H9 (cell line): ENCODE results near the gene PHACTR1. TPM values are rescaled to one million over a fixed set of nuclear protein-coding genes. Genes with fewer than 3 reads are reported as not detected.

ENCODE experiments used
- DNase-seq: peaks from one replicate; pipeline ENCODE4 v3.0.0-alpha.2; 2017
- H2AFZ ChIP-seq: one replicate; pipeline ENCODE4 v1.6.1; 2013; ENCODE audit warnings: mild to moderate bottlenecking, low read length, control low read depth, moderate library complexity
- H2AK5ac ChIP-seq: 2 replicates; pipeline ENCODE4 v1.6.1; 2013; ENCODE audit warnings: low read length, control low read depth, mixed read lengths; ENCODE audit not compliant: insufficient read length
- H2BK120ac ChIP-seq: one replicate; pipeline ENCODE4 v1.6.1; 2013; ENCODE audit warnings: low read depth, mild to moderate bottlenecking, low read length, control low read depth, inconsistent platforms; ENCODE audit not compliant: poor library complexity, severe bottlenecking
- H2BK12ac ChIP-seq: 2 replicates; pipeline ENCODE4 v1.6.1; 2013; ENCODE audit warnings: low read length, control low read depth, mixed read lengths, low read depth; ENCODE audit not compliant: insufficient read length
- H2BK15ac ChIP-seq: 2 replicates; pipeline ENCODE4 v1.6.1; 2013; ENCODE audit warnings: low read depth, low read length, control low read depth
- H2BK20ac ChIP-seq: one replicate; pipeline ENCODE4 v1.6.1; 2013; ENCODE audit warnings: low read depth, mild to moderate bottlenecking, low read length, control low read depth, inconsistent platforms; ENCODE audit not compliant: poor library complexity, severe bottlenecking
- H2BK5ac ChIP-seq: 2 replicates; pipeline ENCODE4 v1.6.1; 2013; ENCODE audit warnings: low read length, control low read depth, mixed read lengths; ENCODE audit not compliant: insufficient read length
- H3K14ac ChIP-seq: 2 replicates; pipeline ENCODE4 v1.6.1; 2013; ENCODE audit warnings: low read length, control low read depth; ENCODE audit not compliant: insufficient read depth
- H3K18ac ChIP-seq: 2 replicates; pipeline ENCODE4 v1.6.1; 2013; ENCODE audit warnings: low read depth, mild to moderate bottlenecking, mixed read lengths, low read length, control low read depth; ENCODE audit not compliant: insufficient read length
- H3K23ac ChIP-seq: 2 replicates; pipeline ENCODE4 v1.6.1; 2013; ENCODE audit warnings: low read length, control low read depth, mixed read lengths, low read depth; ENCODE audit not compliant: insufficient read length
- H3K23me2 ChIP-seq: 2 replicates; pipeline ENCODE4 v1.6.1; 2013; ENCODE audit warnings: low read depth, mild to moderate bottlenecking, mixed read lengths, low read length, control low read depth; ENCODE audit not compliant: insufficient read length, poor library complexity, severe bottlenecking
- H3K27ac ChIP-seq: 2 replicates; pipeline ENCODE4 v1.5.1; 2013; ENCODE audit warnings: low read length, control low read depth, mixed read lengths, low read depth; ENCODE audit not compliant: insufficient read length
- H3K27me3 ChIP-seq: 2 replicates; pipeline ENCODE4 v1.6.1; 2013; ENCODE audit warnings: low read length, control low read depth, inconsistent platforms; ENCODE audit not compliant: insufficient read depth
- H3K4ac ChIP-seq: 2 replicates; pipeline ENCODE4 v1.6.1; 2013; ENCODE audit warnings: low read depth, mild to moderate bottlenecking, control low read depth, inconsistent platforms, low read length, moderate library complexity
- H3K4me1 ChIP-seq: 2 replicates; pipeline ENCODE4 v1.6.1; 2013; ENCODE audit warnings: low read length, control low read depth, inconsistent platforms; ENCODE audit not compliant: insufficient read depth
- H3K4me2 ChIP-seq: 2 replicates; pipeline ENCODE4 v1.6.1; 2013; ENCODE audit warnings: low read length, control low read depth, mixed read lengths; ENCODE audit not compliant: insufficient read length, insufficient read depth
- H3K56ac ChIP-seq: 2 replicates; pipeline ENCODE4 v1.6.1; 2013; ENCODE audit warnings: low read depth, mild to moderate bottlenecking, mixed read lengths, low read length, control low read depth; ENCODE audit not compliant: insufficient read length
- H3K79me1 ChIP-seq: 2 replicates; pipeline ENCODE4 v1.6.1; 2013; ENCODE audit warnings: low read depth, mild to moderate bottlenecking, moderate library complexity, low read length, control low read depth, inconsistent platforms; ENCODE audit not compliant: insufficient read depth, poor library complexity, severe bottlenecking
- H3K79me2 ChIP-seq: 2 replicates; pipeline ENCODE4 v1.6.1; 2013; ENCODE audit warnings: low read length, control low read depth, inconsistent platforms; ENCODE audit not compliant: insufficient read depth
- H3K9ac ChIP-seq: 2 replicates; pipeline ENCODE4 v1.6.1; 2013; ENCODE audit warnings: low read length, control low read depth, mixed read lengths; ENCODE audit not compliant: insufficient read length; ENCODE audit errors: extremely low read depth
- H3K9me3 ChIP-seq: one replicate; pipeline ENCODE4 v1.6.1; 2013; ENCODE audit warnings: low read depth, low read length, inconsistent platforms; ENCODE audit not compliant: control insufficient read depth
- H3T11ph ChIP-seq: one replicate; pipeline ENCODE4 v1.6.1; 2013; ENCODE audit warnings: mild to moderate bottlenecking, low read length, control low read depth, inconsistent platforms
- H4K20me1 ChIP-seq: one replicate; pipeline ENCODE4 v1.6.1; 2013; ENCODE audit not compliant: control insufficient read depth, insufficient read length, insufficient read depth
- H4K5ac ChIP-seq: 2 replicates; pipeline ENCODE4 v1.6.1; 2013; ENCODE audit warnings: low read depth, mild to moderate bottlenecking, mixed read lengths, low read length, control low read depth; ENCODE audit not compliant: insufficient read length
- H4K8ac ChIP-seq: replicated peaks from 2 replicates; pipeline ENCODE4 v1.6.1; 2013; ENCODE audit warnings: low read length, control low read depth, mixed read lengths, low read depth; ENCODE audit not compliant: insufficient read length
- H4K91ac ChIP-seq: 2 replicates; pipeline ENCODE4 v1.6.1; 2013; ENCODE audit warnings: low read depth, mild to moderate bottlenecking, moderate library complexity, mixed read lengths, low read length, control low read depth; ENCODE audit not compliant: insufficient read length
- H3K27ac Mint-ChIP-seq, 3 experiments: 2 replicates in 2 of 3; 3 replicates in 1 of 3; pipeline ENCODE4 v1.8.0; 2020 to 2021; ENCODE audit warnings: mixed read lengths in 3 of 3, mild to moderate bottlenecking in 1 of 3, moderate library complexity in 1 of 3
- H3K27me3 Mint-ChIP-seq: 2 replicates; pipeline ENCODE4 v1.8.0; 2021; ENCODE audit warnings: low read depth, mild to moderate bottlenecking, moderate library complexity, mixed read lengths
- H3K36me3 Mint-ChIP-seq, 3 experiments: 2 replicates in 2 of 3; 3 replicates in 1 of 3; pipeline ENCODE4 v1.8.0; 2020 to 2021; ENCODE audit warnings: low read depth in 3 of 3, mixed read lengths in 3 of 3; ENCODE audit not compliant: insufficient read depth in 1 of 3
- H3K4me1 Mint-ChIP-seq, 2 experiments: 2 replicates each; pipeline ENCODE4 v1.8.0; 2020; ENCODE audit warnings: mixed read lengths in 2 of 2
- H3K4me3 Mint-ChIP-seq, 2 experiments: 2 replicates in 1 of 2; 3 replicates in 1 of 2; pipeline ENCODE4 v1.8.0; 2020 to 2021; ENCODE audit warnings: mild to moderate bottlenecking in 2 of 2, mixed read lengths in 2 of 2, moderate library complexity in 1 of 2
- H3K9me3 Mint-ChIP-seq, 2 experiments: 2 replicates in 1 of 2; 3 replicates in 1 of 2; pipeline ENCODE4 v1.8.0; 2020; ENCODE audit warnings: mild to moderate bottlenecking in 2 of 2, mixed read lengths in 2 of 2, moderate library complexity in 1 of 2
- CTCF ChIP-seq: fragments of 200-600 bp; sonication (generic); conservative IDR thresholded peaks from 3 replicates; pipeline ENCODE4 v1.8.0; 2021; ENCODE audit warnings: antibody characterized with exemption, mild to moderate bottlenecking
- WGBS: extraction: QIAGEN DNeasy Blood & Tissue Kit; methylation state at CpG from one replicate; pipeline ENCODE4 v1.1.7; 2013; ENCODE audit warnings: missing lambda C conversion rate, low lambda C conversion rate, mixed read lengths; ENCODE audit not compliant: insufficient read length; ENCODE audit errors: extremely low coverage; 5-methylcytosine and 5-hydroxymethylcytosine counted together
- total RNA-seq: library from RNA; stranded (reverse); gene quantifications from 2 replicates; pipeline ENCODE4 v1.2.1, GENCODE V29; 2021

Gene PHACTR1
- total RNA-seq, 1 experiment from 2014 or later, result 15.9 TPM

DNA sequence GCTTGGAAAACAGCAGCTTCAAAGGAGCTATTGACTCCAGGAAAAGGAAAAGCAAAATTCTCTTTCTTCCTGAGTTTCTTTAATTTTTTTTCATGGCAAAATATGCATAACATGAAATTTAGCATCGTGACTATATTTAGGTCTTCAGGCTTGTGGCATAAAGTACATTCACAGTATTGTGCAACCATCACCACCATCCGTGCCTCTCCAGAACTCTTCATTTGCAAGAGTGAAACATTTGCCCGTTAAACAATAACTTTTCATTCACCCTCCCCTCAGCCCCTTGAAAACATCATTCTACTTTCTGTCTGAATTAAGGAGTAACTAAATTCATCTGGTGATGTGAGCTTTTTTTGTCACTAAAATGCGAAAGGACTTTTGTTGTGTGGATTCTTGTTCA is 251.7 kb downstream of the PHACTR1 start:
- Histone ChIP-seq H3K79me1 (no peaks in the 10 kb centered on the region), H4K91ac (no peak overlapping the region), H3K18ac (no peak overlapping the region), H2BK15ac (no peak overlapping the region), H3K27me3 (no peaks in the 10 kb centered on the region), H2BK5ac (no peak overlapping the region), H3K9ac (no peak overlapping the region), H3K4me2 (no peak overlapping the region), H3K4me1 (no peaks in the 10 kb centered on the region; the same call in 1 of the 2 replicates), H3K9me3 (no peaks in the 10 kb centered on the region), H4K20me1 (no peaks in the 10 kb centered on the region), H2BK20ac (no peak overlapping the region), H3K4ac (no peak overlapping the region), H4K8ac (no peak overlapping the region), H2BK120ac (no peak overlapping the region), H3T11ph (no peak overlapping the region), H3K56ac (no peak overlapping the region), H2AFZ (no peak overlapping the region), H3K14ac (no peak overlapping the region), H2AK5ac (no peak overlapping the region), H4K5ac (no peak overlapping the region), H3K79me2 (no peaks in the 10 kb centered on the region), H3K23ac (no peak overlapping the region), H3K23me2 (no peaks in the 10 kb centered on the region), H2BK12ac (no peak overlapping the region), H3K27ac (no peak overlapping the region)
- no CpG with 5 or more reads among the region's 4 CpGs for WGBS
- no peak overlapping the region for H3K4me3 Mint-ChIP-seq
- peaks cover 3 to 4% of the 10 kb centered on the region in 2 experiments for H3K4me1 Mint-ChIP-seq
- H3K9me3 Mint-ChIP-seq, result no peaks in the 10 kb centered on the region
- no peak overlapping the region for H3K27ac Mint-ChIP-seq
- no peak for DNase-seq
- no peaks in the 10 kb centered on the region for H3K36me3 Mint-ChIP-seq
- H3K27me3 Mint-ChIP-seq, result peaks cover 12% of the 10 kb centered on the region
- TF ChIP-seq CTCF, result no peak
